ENCODE results near the gene NUDCD2.

- no peak for TF ChIP-seq POLR2A (IDR thresholded peaks at IDR 0.05)
- TF ChIP-seq CTCF (IDR thresholded peaks at IDR 0.05), result no peak
- no peak for TF ChIP-seq EP300 (IDR thresholded peaks at IDR 0.05)
Observed at GRCh38 chr5:163399923-163400322, 60.0 kb downstream of the NUDCD2 start.
